HepG2 (cell line): ENCODE measurements around the gene BACH2. TPM values are rescaled to one million over a fixed set of nuclear protein-coding genes. Genes with fewer than 3 reads are reported as not detected.

Experiments used
- ATAD3A ChIP-seq: sonication (generic); formaldehyde crosslinking; IDR thresholded peaks from 2 replicates; pipeline ENCODE4 v1.4.0; 2020; ENCODE audit warnings: missing genetic modification reagents
- CTCF ChIP-seq: sonication (generic); formaldehyde crosslinking; IDR thresholded peaks from 2 replicates; pipeline ENCODE4 v1.5.0; 2020; ENCODE audit warnings: mild to moderate bottlenecking, missing genetic modification reagents, moderate library complexity
- DNMT1 ChIP-seq: sonication (generic); formaldehyde crosslinking; IDR thresholded peaks from 2 replicates; pipeline ENCODE4 v1.5.1; 2020; ENCODE audit warnings: mild to moderate bottlenecking, missing genetic modification reagents
- DNMT3B ChIP-seq: conservative IDR thresholded peaks from 2 replicates; pipeline ENCODE4 v1.6.1; 2016; ENCODE audit warnings: missing biosample characterization, control low read depth
- ERF ChIP-seq: IDR thresholded peaks from 2 replicates; pipeline ENCODE4 v1.6.1; 2018; ENCODE audit warnings: missing biosample characterization, missing genetic modification reagents
- GPBP1L1 ChIP-seq: sonication (generic); formaldehyde crosslinking; IDR thresholded peaks from 2 replicates; pipeline ENCODE4 v1.5.0; 2020; ENCODE audit warnings: mild to moderate bottlenecking, missing genetic modification reagents
- IKZF5 ChIP-seq: IDR thresholded peaks from 2 replicates; pipeline ENCODE4 v1.6.1; 2018; ENCODE audit warnings: missing genetic modification reagents, mild to moderate bottlenecking, missing compliant biosample characterization
- NCOR1 ChIP-seq: fragments of 200-600 bp; sonication (generic); IDR thresholded peaks from 2 replicates; pipeline ENCODE4 v1.7.0; 2017; ENCODE audit warnings: antibody characterized with exemption, low read length, borderline replicate concordance
- NFRKB ChIP-seq: fragments of 450-650 bp; IDR thresholded peaks from 2 replicates; pipeline ENCODE4 v1.6.1; 2017
- RBM22 ChIP-seq: fragments of 200-400 bp; formaldehyde crosslinking; optimal IDR thresholded peaks from 2 replicates; pipeline ENCODE3; 2017; ENCODE audit warnings: mild to moderate bottlenecking, low read length, moderate library complexity
- RCOR2 ChIP-seq: IDR thresholded peaks from 2 replicates; pipeline ENCODE4 v1.6.1; 2016; ENCODE audit warnings: missing biosample characterization, missing genetic modification reagents
- TAF1 ChIP-seq: sonication (generic); formaldehyde crosslinking; IDR thresholded peaks from 2 replicates; pipeline ENCODE4 v1.4.0; 2020; ENCODE audit warnings: missing genetic modification reagents
- TFDP1 ChIP-seq: IDR thresholded peaks from 2 replicates; pipeline ENCODE4 v1.6.1; 2016; ENCODE audit warnings: missing compliant biosample characterization, missing genetic modification reagents, borderline replicate concordance
- THAP11 ChIP-seq: IDR thresholded peaks from 2 replicates; pipeline ENCODE4 v1.6.1; 2016; ENCODE audit warnings: missing biosample characterization, missing genetic modification reagents
- TIGD3 ChIP-seq: sonication (generic); formaldehyde crosslinking; IDR thresholded peaks from 2 replicates; pipeline ENCODE4 v1.5.1; 2020; ENCODE audit warnings: mild to moderate bottlenecking, missing genetic modification reagents, borderline replicate concordance
- U2AF1 ChIP-seq: fragments of 200-400 bp; formaldehyde crosslinking; optimal IDR thresholded peaks from 2 replicates; pipeline ENCODE3; 2017; ENCODE audit warnings: mild to moderate bottlenecking, low read depth, low read length
- ZBTB7A ChIP-seq: sonication (generic); formaldehyde crosslinking; IDR thresholded peaks from 2 replicates; pipeline ENCODE4 v1.8.0; 2022; ENCODE audit warnings: mild to moderate bottlenecking, missing genetic modification reagents
- ZNF337 ChIP-seq: sonication (generic); formaldehyde crosslinking; IDR thresholded peaks from 2 replicates; pipeline ENCODE4 v1.5.1; 2020; ENCODE audit warnings: missing genetic modification reagents, low read depth, mild to moderate bottlenecking, borderline replicate concordance
- ZNF446 ChIP-seq: sonication (generic); formaldehyde crosslinking; IDR thresholded peaks from 2 replicates; pipeline ENCODE4 v1.5.0; 2020; ENCODE audit warnings: mild to moderate bottlenecking, missing genetic modification reagents
- ZNF513 ChIP-seq: sonication (generic); formaldehyde crosslinking; conservative IDR thresholded peaks from 2 replicates; pipeline ENCODE4 v1.5.0; 2020; ENCODE audit warnings: missing genetic modification reagents
- ZNF768 ChIP-seq: sonication (generic); formaldehyde crosslinking; IDR thresholded peaks from 2 replicates; pipeline ENCODE4 v1.4.0; 2020; ENCODE audit warnings: missing genetic modification reagents
- ZNF777 ChIP-seq: sonication (generic); formaldehyde crosslinking; IDR thresholded peaks from 2 replicates; pipeline ENCODE4 v1.4.0; 2020; ENCODE audit warnings: missing genetic modification reagents
- polyA plus RNA-seq, 8 experiments: library from polyadenylated mRNA; depleted of rRNA in 3 of 8; stranded (reverse) in 7 of 8; unstranded in 1 of 8; fragments of >200 nt; fragmentation: Illumina TruSeq in 4 of 8; extraction: Trizol in 4 of 8; gene quantifications; 2 replicates each; pipeline versions ENCODE4 v1.2.1 to v1.2.3, GENCODE V29; 2011 to 2016; ENCODE audit warnings: low read depth in 4 of 8, missing spikeins in 1 of 8, mixed read lengths in 1 of 8; ENCODE audit not compliant: insufficient read depth in 1 of 8
- total RNA-seq, 5 experiments: library from RNA; depleted of rRNA; stranded (reverse); fragments of >200 nt; fragmentation: Illumina TruSeq; extraction: Trizol; gene quantifications; 2 replicates each; pipeline ENCODE4 v1.2.3, GENCODE V29; 2016; ENCODE audit warnings: low read depth in 1 of 5

The BACH2 gene
- total and polyA plus RNA-seq, 2 of the 13 experiments (the other 11 are each of a cell fraction or from before 2014, with no cell fraction given), result 0.01 TPM; not detected in 1

GRCh38 chr6:89895276-89895874 is 401.3 kb downstream of the BACH2 start (continued):
- no peak for TF ChIP-seq TAF1 (CRISPR knock-in tag)
- TF ChIP-seq RCOR2 (CRISPR knock-in tag), result no peak
- TF ChIP-seq IKZF5 (CRISPR knock-in tag), result peak; percentile 74; the same call in 1 of the 2 replicates
- no peak for TF ChIP-seq U2AF1
- TF ChIP-seq ERF (CRISPR knock-in tag), result peak; percentile 96
- TF ChIP-seq CTCF, result no peak
- no peak for TF ChIP-seq ZNF513 (CRISPR knock-in tag)
- TF ChIP-seq DNMT1, result no peak
- TF ChIP-seq ZNF446 (CRISPR knock-in tag), result no peak
- no peak for TF ChIP-seq ZBTB7A (CRISPR knock-in tag)
- no peak for TF ChIP-seq TIGD3 (CRISPR knock-in tag)
- no peak for TF ChIP-seq ZNF337
- TF ChIP-seq NCOR1, result no peak
- TF ChIP-seq ATAD3A, result peak; percentile 88; the same call in 1 of the 2 replicates
- peak; percentile 53 for TF ChIP-seq THAP11 (CRISPR knock-in tag)
- no peak for TF ChIP-seq GPBP1L1 (CRISPR knock-in tag)
- TF ChIP-seq RBM22, result no peak
- TF ChIP-seq ZNF777 (CRISPR knock-in tag), result peak; percentile 58
- TF ChIP-seq TFDP1 (CRISPR knock-in tag), result no peak
- no peak for TF ChIP-seq DNMT3B (CRISPR knock-in tag)
- TF ChIP-seq NFRKB, result no peak
- TF ChIP-seq ZNF768 (CRISPR knock-in tag), result no peak
